Ishikawa (cell line): ENCODE data around the gene CFL2.

Experiments used
- CEBPB ChIP-seq: IDR thresholded peaks from 2 replicates; pipeline ENCODE4 v1.6.1; 2012
- EGR1 ChIP-seq: IDR thresholded peaks from 2 replicates; pipeline ENCODE4 v1.6.1; 2012
- EP300 ChIP-seq: IDR thresholded peaks from 2 replicates; pipeline ENCODE4 v1.6.1; 2012; ENCODE audit warnings: borderline replicate concordance
- FOXM1 ChIP-seq: IDR thresholded peaks from 2 replicates; pipeline ENCODE4 v1.6.1; 2012; ENCODE audit warnings: low read depth, borderline replicate concordance
- MAX ChIP-seq: IDR thresholded peaks from 2 replicates; pipeline ENCODE4 v1.6.1; 2012
- NFIC ChIP-seq: IDR thresholded peaks from 2 replicates; pipeline ENCODE4 v1.6.1; 2012
- RAD21 ChIP-seq: IDR thresholded peaks from 2 replicates; pipeline ENCODE4 v1.6.1; 2012; ENCODE audit warnings: low read depth
- REST ChIP-seq: IDR thresholded peaks from 2 replicates; pipeline ENCODE4 v1.6.1; 2012; ENCODE audit warnings: low read depth, mild to moderate bottlenecking
- TAF1 ChIP-seq: IDR thresholded peaks from 2 replicates; pipeline ENCODE4 v1.6.1; 2012; ENCODE audit warnings: low read depth, mild to moderate bottlenecking
- TCF12 ChIP-seq: IDR thresholded peaks from 2 replicates; pipeline ENCODE4 v1.6.1; 2012; ENCODE audit warnings: low read depth
- TEAD4 ChIP-seq: IDR thresholded peaks from 2 replicates; pipeline ENCODE4 v1.6.1; 2012
- YY1 ChIP-seq: IDR thresholded peaks from 2 replicates; pipeline ENCODE4 v1.6.1; 2012; ENCODE audit warnings: low read depth
- ZBTB7A ChIP-seq: IDR thresholded peaks from 2 replicates; pipeline ENCODE4 v1.6.1; 2012; ENCODE audit warnings: low read depth
- TF ChIP-seq, protein P1 (sequence below): IDR thresholded peaks from 2 replicates; pipeline ENCODE4 v1.6.1; 2012

- TF ChIP-seq, protein P1, sequence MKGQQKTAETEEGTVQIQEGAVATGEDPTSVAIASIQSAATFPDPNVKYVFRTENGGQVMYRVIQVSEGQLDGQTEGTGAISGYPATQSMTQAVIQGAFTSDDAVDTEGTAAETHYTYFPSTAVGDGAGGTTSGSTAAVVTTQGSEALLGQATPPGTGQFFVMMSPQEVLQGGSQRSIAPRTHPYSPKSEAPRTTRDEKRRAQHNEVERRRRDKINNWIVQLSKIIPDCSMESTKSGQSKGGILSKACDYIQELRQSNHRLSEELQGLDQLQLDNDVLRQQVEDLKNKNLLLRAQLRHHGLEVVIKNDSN = no peak
- TF ChIP-seq REST = no peak
- 0 out of 2 replicates have a peak, but pooled peaks have one; percentile 30 for TF ChIP-seq TEAD4
- no peak for TF ChIP-seq MAX
- TF ChIP-seq TCF12 = no peak
- TF ChIP-seq EGR1 = no peak
- TF ChIP-seq ZBTB7A = no peak
- no peak for TF ChIP-seq CEBPB
- peak; percentile 59; the same call in 1 of the 2 replicates for TF ChIP-seq FOXM1
- TF ChIP-seq RAD21 = peak; percentile 86
- no peak for TF ChIP-seq TAF1
- no peak for TF ChIP-seq NFIC
- TF ChIP-seq EP300 = no peak
- TF ChIP-seq YY1 = no peak
Measured at GRCh38 chr14:34722723-34723545, 8.5 kb upstream of the CFL2 start.
